Panc1 (cell line): ENCODE measurements around the gene SGF29. TPM values are rescaled to one million over a fixed set of nuclear protein-coding genes. Genes with fewer than 3 reads are reported as not detected.

ENCODE experiments used
- ATAC-seq: fragments of 200-7000 bp; cut with Tn5 transposase; 2 replicates; pipeline ENCODE4 v1.9.1; 2020; ENCODE audit warnings: mild to moderate bottlenecking, moderate library complexity
- BruUV-seq: library from RNA; stranded (reverse); fragments of 400-500 nt; replicated peaks from 2 replicates; lab custom pipeline; 2021; lab: Mats Ljungman, UMichigan
- CTCF ChIA-PET: fragments of 300-600 bp; sonication (Branson Sonifier 250); formaldehyde crosslinking; loops from one replicate; lab custom pipeline; 2022; ENCODE audit warnings: antibody characterized with exemption; lab: Charles Lee
- POLR2A ChIA-PET: fragments of 300-600 bp; sonication (Branson Sonifier 250); formaldehyde crosslinking; loops from one replicate; lab custom pipeline; 2022; ENCODE audit warnings: antibody characterized with exemption; lab: Charles Lee
- DNase-seq: peaks from one replicate; pipeline ENCODE4 v3.0.0-alpha.2; 2010; ENCODE audit warnings: low read depth, low spot score
- H3K27ac ChIP-seq: 2 replicates; pipeline ENCODE4 v1.5.1; 2011; ENCODE audit warnings: mild to moderate bottlenecking, low read length, inconsistent platforms
- H3K27me3 ChIP-seq: fragments of 200-500 bp; sonication (Bioruptor generic); 2 replicates; pipeline ENCODE4 v1.6.0; 2014; ENCODE audit warnings: low read length, inconsistent platforms; ENCODE audit not compliant: control insufficient read depth, insufficient read depth
- H3K36me3 ChIP-seq: fragments of 200-500 bp; sonication (Bioruptor generic); 2 replicates; pipeline ENCODE4 v1.5.1; 2014; ENCODE audit warnings: inconsistent platforms, mild to moderate bottlenecking, low read length, moderate library complexity; ENCODE audit not compliant: control insufficient read depth, insufficient read depth
- H3K4me1 ChIP-seq: 2 replicates; pipeline ENCODE4 v1.5.1; 2011; ENCODE audit warnings: inconsistent platforms, mild to moderate bottlenecking, low read length, moderate library complexity; ENCODE audit not compliant: control insufficient read depth, insufficient read depth
- H3K4me3 ChIP-seq, 2 experiments: 2 replicates each; pipeline ENCODE4 v1.5.1; 2011 to 2012; ENCODE audit warnings: low read depth in 2 of 2, low read length in 2 of 2, mild to moderate bottlenecking in 2 of 2, inconsistent platforms in 1 of 2, moderate library complexity in 1 of 2
- H3K9me3 ChIP-seq: fragments of 200-500 bp; sonication (Bioruptor generic); 2 replicates; pipeline ENCODE4 v1.5.1; 2014; ENCODE audit warnings: low read depth, mild to moderate bottlenecking, inconsistent platforms, low read length, moderate library complexity; ENCODE audit not compliant: control insufficient read depth, insufficient read depth
- POLR2AphosphoS5 ChIP-seq: IDR thresholded peaks from 2 replicates; pipeline ENCODE4 v1.6.1; 2012; ENCODE audit warnings: mild to moderate bottlenecking, low read depth, low read length, moderate library complexity
- REST ChIP-seq, 2 experiments: IDR thresholded peaks; 2 replicates each; pipeline ENCODE4 v1.6.1; 2011 to 2012; ENCODE audit warnings: low read depth in 2 of 2, control low read depth in 1 of 2, low read length in 1 of 2, mild to moderate bottlenecking in 1 of 2, moderate library complexity in 1 of 2; ENCODE audit not compliant: insufficient read depth in 1 of 2
- SIN3A ChIP-seq: IDR thresholded peaks from 2 replicates; pipeline ENCODE4 v1.6.1; 2012; ENCODE audit warnings: low read depth, mild to moderate bottlenecking, low read length, moderate library complexity, borderline replicate concordance; ENCODE audit not compliant: insufficient read depth
- TCF7L2 ChIP-seq: IDR thresholded peaks from 2 replicates; pipeline ENCODE4 v1.6.1; 2011; ENCODE audit warnings: mild to moderate bottlenecking, low read depth, low read length, inconsistent platforms
- in situ Hi-C: cut with HindIII; loops from 2 replicates; pipeline ENCODE4 v1.10.0; 2016; ENCODE audit warnings: low sequenced_read_pairs, low pct_unique_long_range_greater_than_20kb
- intact Hi-C: fragments of 100-400 bp; cut with micrococcal nuclease; formaldehyde crosslinking; loops from one replicate; pipeline ENCODE4 v1.10.0; 2022; ENCODE audit not compliant: unreplicated experiment
- total RNA-seq: library from RNA; stranded (reverse); gene quantifications from one replicate; pipeline ENCODE4 v1.2.1, GENCODE V29; 2021; ENCODE audit not compliant: unreplicated experiment
- TF ChIP-seq, protein P1 (sequence below): fragments of 450-650 bp; IDR thresholded peaks from 2 replicates; pipeline ENCODE4 v1.5.1; 2017; ENCODE audit warnings: mild to moderate bottlenecking

Gene SGF29
- total RNA-seq, 1 experiment from 2014 or later = 29.5 TPM

DNA sequence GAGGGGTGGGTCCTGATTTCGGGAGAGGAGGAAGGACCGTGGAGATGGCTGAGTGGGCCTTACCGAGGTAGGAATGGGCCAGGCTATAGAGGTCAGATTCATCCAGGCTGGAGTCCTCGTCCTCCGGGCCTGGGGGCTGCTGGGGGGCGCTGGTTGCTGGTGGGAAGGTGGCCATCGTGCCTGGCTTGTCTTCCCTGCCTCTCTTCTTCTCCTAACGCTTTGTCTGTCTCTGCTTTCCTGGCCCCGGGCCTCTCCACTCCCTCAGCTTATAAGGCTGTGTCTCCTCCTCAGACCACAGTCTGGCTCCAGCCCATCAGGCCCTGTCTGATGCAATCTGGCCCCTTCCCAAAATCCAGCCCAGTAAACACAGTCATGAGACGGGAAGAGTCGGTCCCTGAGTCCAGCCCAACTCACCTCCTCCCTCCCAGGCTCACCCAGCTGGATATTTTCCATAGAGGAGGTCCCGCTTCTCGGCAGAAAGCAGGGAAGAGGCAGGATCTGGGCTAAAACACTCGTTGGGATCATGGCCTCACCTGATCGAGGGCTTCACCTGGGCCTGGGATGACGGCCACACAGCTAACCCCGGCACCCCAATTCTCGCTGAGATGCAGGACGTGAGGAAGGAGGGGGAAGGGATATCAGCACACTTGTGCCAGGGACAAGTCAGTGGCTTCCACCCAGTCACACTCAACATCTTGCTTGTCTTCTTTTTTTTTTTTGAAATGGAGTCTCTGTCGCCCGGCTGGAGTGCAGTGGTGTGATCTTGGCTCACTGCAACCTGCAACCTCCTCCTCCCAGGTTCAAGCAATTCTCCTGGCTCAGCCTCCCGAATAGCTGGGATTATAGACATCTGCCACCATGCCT is 14.8 kb upstream of the SGF29 start, which contains the start of gene NUPR1:
Gene NUPR1 (minus strand): TSS at position 242 of the 864 bp plus-strand sequence. CDS start 67 bp downstream, at position 175.
- Histone ChIP-seq H3K36me3 (no peaks in the 10 kb centered on the region), H3K4me3 (peak within 1 kb of the TSS; percentile 50 to 63), H3K9me3 (no peaks in the 10 kb centered on the region), H3K4me1 (peaks cover 17% of the 10 kb centered on the region; the same call in 1 of the 2 replicates), H3K27me3 (no peaks in the 10 kb centered on the region), H3K27ac (peak within 1 kb of the TSS; percentile 88)
- DNase-seq = peak; percentile 75
- in situ Hi-C loops = no loop called here
- no TSS peak for BruUV-seq
- ChIA-PET POLR2A (interaction anchor here (0.5 to 0.7 kb wide), 2 partner anchors 15 to 34 kb away, joined by 3 to 7 read pairs; partner anchors contain the start of gene SGF29), CTCF (no interaction called here)
- ATAC-seq = peak; percentile 90
- intact Hi-C loops = no loop called here
- TF ChIP-seq, protein P1, sequence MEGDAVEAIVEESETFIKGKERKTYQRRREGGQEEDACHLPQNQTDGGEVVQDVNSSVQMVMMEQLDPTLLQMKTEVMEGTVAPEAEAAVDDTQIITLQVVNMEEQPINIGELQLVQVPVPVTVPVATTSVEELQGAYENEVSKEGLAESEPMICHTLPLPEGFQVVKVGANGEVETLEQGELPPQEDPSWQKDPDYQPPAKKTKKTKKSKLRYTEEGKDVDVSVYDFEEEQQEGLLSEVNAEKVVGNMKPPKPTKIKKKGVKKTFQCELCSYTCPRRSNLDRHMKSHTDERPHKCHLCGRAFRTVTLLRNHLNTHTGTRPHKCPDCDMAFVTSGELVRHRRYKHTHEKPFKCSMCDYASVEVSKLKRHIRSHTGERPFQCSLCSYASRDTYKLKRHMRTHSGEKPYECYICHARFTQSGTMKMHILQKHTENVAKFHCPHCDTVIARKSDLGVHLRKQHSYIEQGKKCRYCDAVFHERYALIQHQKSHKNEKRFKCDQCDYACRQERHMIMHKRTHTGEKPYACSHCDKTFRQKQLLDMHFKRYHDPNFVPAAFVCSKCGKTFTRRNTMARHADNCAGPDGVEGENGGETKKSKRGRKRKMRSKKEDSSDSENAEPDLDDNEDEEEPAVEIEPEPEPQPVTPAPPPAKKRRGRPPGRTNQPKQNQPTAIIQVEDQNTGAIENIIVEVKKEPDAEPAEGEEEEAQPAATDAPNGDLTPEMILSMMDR = no peak
- TF ChIP-seq TCF7L2 (no peak), SIN3A (no peak), REST (IDR thresholded peaks at IDR 0.05; ENCODE audit: insufficient read depth in 1 of 2, low read depth in 2 of 2, low read length in 1 of 2) (no peak), POLR2AphosphoS5 (peak; percentile 88)

GRCh38 chr16:28540346-28540745 is 13.4 kb upstream of the SGF29 start:
- no peak for ATAC-seq
- ChIA-PET CTCF (no interaction called here), POLR2A (no interaction called here)
- intact Hi-C loops (no loop called here), in situ Hi-C loops (no loop called here)
- H3K4me3 ChIP-seq = no peak overlapping the region
- no peaks in the 10 kb centered on the region for H3K9me3 ChIP-seq
- H3K27me3 ChIP-seq = no peaks in the 10 kb centered on the region
- BruUV-seq = no TSS peak
- TF ChIP-seq SIN3A (no peak), REST (IDR thresholded peaks at IDR 0.05; ENCODE audit: insufficient read depth in 1 of 2, low read depth in 2 of 2, low read length in 1 of 2) (no peak), POLR2AphosphoS5 (no peak)
- peak overlapping the region; percentile 88 for H3K27ac ChIP-seq
- DNase-seq = no peak
- peaks cover 17% of the 10 kb centered on the region; the same call in 1 of the 2 replicates for H3K4me1 ChIP-seq
- no peaks in the 10 kb centered on the region for H3K36me3 ChIP-seq
